ENCODE results near the gene SLC30A1. TPM values are rescaled to one million over a fixed set of nuclear protein-coding genes. Genes with fewer than 3 reads are reported as not detected.

Gene SLC30A1
- total and polyA plus RNA-seq, 7 experiments from 2014 or later, result 1.1 to 12.1 (median 8.4) TPM

- H3K4me3 Mint-ChIP-seq, result no peak overlapping the region
- ChIA-PET CTCF (no interaction called here), POLR2A (no interaction called here)
- no peak overlapping the region for H3K27ac ChIP-seq (ENCODE audit: low read depth, low read length)
- intact Hi-C loops (cut with micrococcal nuclease), result no loop called here
- no peak overlapping the region for H3K4me3 ChIP-seq (ENCODE audit: low read length)
- H3K9me3 Mint-ChIP-seq, result no peaks in the 10 kb centered on the region
- H3K27ac Mint-ChIP-seq, result no peak overlapping the region
- H3K27me3 ChIP-seq (ENCODE audit: control insufficient read depth in 2 of 2, insufficient read depth in 2 of 2, low read length in 2 of 2), result no peaks in the 10 kb centered on the region
- H3K4me1 Mint-ChIP-seq, result peaks cover 0 to 5% (median 0%) of the 10 kb centered on the region in 7 donors
- H3K4me1 ChIP-seq (ENCODE audit: control insufficient read depth in 2 of 2, insufficient read depth in 2 of 2, low read length in 2 of 2), result no peaks in the 10 kb centered on the region
- H3K27me3 Mint-ChIP-seq, result peaks cover 0 to 18% (median 0%) of the 10 kb centered on the region in 5 donors
- H3K36me3 Mint-ChIP-seq, result no peaks in the 10 kb centered on the region
- no peaks in the 10 kb centered on the region for H3K9me3 ChIP-seq (ENCODE audit: control insufficient read depth in 2 of 3, low read length in 3 of 3)
- DNase-seq (no peak), ATAC-seq (no peak)
- H3K36me3 ChIP-seq (ENCODE audit: control insufficient read depth in 2 of 3, insufficient read depth in 3 of 3, low read length in 3 of 3), result no peaks in the 10 kb centered on the region
Observed at GRCh38 chr1:211549092-211549711, 29.8 kb downstream of the SLC30A1 start.

GRCh38 chr1:211548321-211549091, 30.5 kb downstream of the SLC30A1 start:
- DNase-seq (peak in 1 of 9 donors; percentile 26), ATAC-seq (peak; percentile 34)
- Mint-ChIP-seq H3K4me3 (peak overlapping the region in 1 of 10 donors; percentile 33), H3K27me3 (peaks cover 0 to 12% (median 0%) of the 10 kb centered on the region in 5 donors), H3K9me3 (no peaks in the 10 kb centered on the region), H3K36me3 (no peaks in the 10 kb centered on the region), H3K27ac (no peak overlapping the region), H3K4me1 (peaks cover 0 to 5% (median 0%) of the 10 kb centered on the region in 7 donors)
- intact Hi-C loops (cut with micrococcal nuclease), result no loop called here
- Histone ChIP-seq H3K27ac (ENCODE audit: low read depth, low read length) (no peak overlapping the region), H3K9me3 (ENCODE audit: control insufficient read depth in 2 of 3, low read length in 3 of 3) (no peaks in the 10 kb centered on the region), H3K36me3 (ENCODE audit: control insufficient read depth in 2 of 3, insufficient read depth in 3 of 3, low read length in 3 of 3) (no peaks in the 10 kb centered on the region), H3K4me1 (ENCODE audit: control insufficient read depth in 2 of 2, insufficient read depth in 2 of 2, low read length in 2 of 2) (no peaks in the 10 kb centered on the region), H3K4me3 (ENCODE audit: low read length) (no peak overlapping the region), H3K27me3 (ENCODE audit: control insufficient read depth in 2 of 2, insufficient read depth in 2 of 2, low read length in 2 of 2) (no peaks in the 10 kb centered on the region)
- CTCF ChIA-PET, result no interaction called here
- POLR2A ChIA-PET, result no interaction called here

GRCh38 chr1:211547710-211548109, 31.3 kb downstream of the SLC30A1 start:
- ATAC-seq (no peak), DNase-seq (no peak)
- no peaks in the 10 kb centered on the region for H3K27me3 ChIP-seq (ENCODE audit: control insufficient read depth in 2 of 2, insufficient read depth in 2 of 2, low read length in 2 of 2)
- intact Hi-C loops (cut with micrococcal nuclease), result no loop called here
- no peaks in the 10 kb centered on the region for H3K4me1 ChIP-seq (ENCODE audit: control insufficient read depth in 2 of 2, insufficient read depth in 2 of 2, low read length in 2 of 2)
- no peak overlapping the region for H3K4me3 ChIP-seq (ENCODE audit: low read length)
- CTCF ChIA-PET, result no interaction called here
- no peak overlapping the region for H3K27ac ChIP-seq (ENCODE audit: low read depth, low read length)
- Mint-ChIP-seq H3K36me3 (no peaks in the 10 kb centered on the region), H3K27ac (no peak overlapping the region), H3K4me1 (peaks cover 0 to 5% (median 0%) of the 10 kb centered on the region in 7 donors), H3K4me3 (no peak overlapping the region), H3K9me3 (no peaks in the 10 kb centered on the region), H3K27me3 (peaks cover 0 to 9% (median 0%) of the 10 kb centered on the region in 5 donors)
- H3K9me3 ChIP-seq (ENCODE audit: control insufficient read depth in 2 of 3, low read length in 3 of 3), result no peaks in the 10 kb centered on the region
- POLR2A ChIA-PET, result no interaction called here
- no peaks in the 10 kb centered on the region for H3K36me3 ChIP-seq (ENCODE audit: control insufficient read depth in 2 of 3, insufficient read depth in 3 of 3, low read length in 3 of 3)

- CTCF ChIA-PET, result no interaction called here
Observed at GRCh38 chr1:211546543-211546942, 32.4 kb downstream of the SLC30A1 start.

GRCh38 chr1:211543025-211543424, 35.9 kb downstream of the SLC30A1 start:
- Mint-ChIP-seq H3K4me3 (no peak overlapping the region), H3K27ac (no peak overlapping the region), H3K4me1 (peaks cover 3 to 7% (median 5%) of the 10 kb centered on the region in 7 donors), H3K36me3 (peaks cover 0 to 10% (median 3%) of the 10 kb centered on the region in 5 donors), H3K9me3 (peaks cover 0 to 19% (median 7%) of the 10 kb centered on the region in 11 donors), H3K27me3 (peaks cover 0 to 9% (median 6%) of the 10 kb centered on the region in 5 donors)
- DNase-seq (no peak), ATAC-seq (no peak)
- Histone ChIP-seq H3K4me1 (ENCODE audit: control insufficient read depth in 2 of 2, insufficient read depth in 2 of 2, low read length in 2 of 2) (no peaks in the 10 kb centered on the region), H3K9me3 (ENCODE audit: control insufficient read depth in 2 of 3, low read length in 3 of 3) (peaks cover 0 to 8% (median 0%) of the 10 kb centered on the region in 3 experiments), H3K4me3 (ENCODE audit: low read length) (no peak overlapping the region), H3K27me3 (ENCODE audit: control insufficient read depth in 2 of 2, insufficient read depth in 2 of 2, low read length in 2 of 2) (no peaks in the 10 kb centered on the region), H3K27ac (ENCODE audit: low read depth, low read length) (no peak overlapping the region), H3K36me3 (ENCODE audit: control insufficient read depth in 2 of 3, insufficient read depth in 3 of 3, low read length in 3 of 3) (no peaks in the 10 kb centered on the region)
- ChIA-PET CTCF (no interaction called here), POLR2A (no interaction called here)
- intact Hi-C loops (cut with micrococcal nuclease), result no loop called here

More at GRCh38 chr1:211546543-211546942, 32.4 kb downstream of the SLC30A1 start:
- POLR2A ChIA-PET, result no interaction called here
- no peak overlapping the region for H3K27ac ChIP-seq (ENCODE audit: low read depth, low read length)
- H3K9me3 ChIP-seq (ENCODE audit: control insufficient read depth in 2 of 3, low read length in 3 of 3), result no peaks in the 10 kb centered on the region
- H3K4me1 Mint-ChIP-seq, result peaks cover 4 to 7% (median 5%) of the 10 kb centered on the region in 7 donors
- peaks cover 0 to 4% (median under 1%) of the 10 kb centered on the region in 11 donors for H3K9me3 Mint-ChIP-seq
- DNase-seq, result no peak
- peaks cover 0 to 2% (median 0%) of the 10 kb centered on the region in 5 donors for H3K36me3 Mint-ChIP-seq
- no peaks in the 10 kb centered on the region for H3K27me3 ChIP-seq (ENCODE audit: control insufficient read depth in 2 of 2, insufficient read depth in 2 of 2, low read length in 2 of 2)
- ATAC-seq, result no peak
- no peaks in the 10 kb centered on the region for H3K4me1 ChIP-seq (ENCODE audit: control insufficient read depth in 2 of 2, insufficient read depth in 2 of 2, low read length in 2 of 2)
- H3K4me3 Mint-ChIP-seq, result no peak overlapping the region
- H3K27ac Mint-ChIP-seq, result no peak overlapping the region
- intact Hi-C loops (cut with micrococcal nuclease), result no loop called here
- H3K4me3 ChIP-seq (ENCODE audit: low read length), result no peak overlapping the region
- H3K36me3 ChIP-seq (ENCODE audit: control insufficient read depth in 2 of 3, insufficient read depth in 3 of 3, low read length in 3 of 3), result no peaks in the 10 kb centered on the region
- peaks cover 0 to 5% (median 2%) of the 10 kb centered on the region in 5 donors for H3K27me3 Mint-ChIP-seq

DNA sequence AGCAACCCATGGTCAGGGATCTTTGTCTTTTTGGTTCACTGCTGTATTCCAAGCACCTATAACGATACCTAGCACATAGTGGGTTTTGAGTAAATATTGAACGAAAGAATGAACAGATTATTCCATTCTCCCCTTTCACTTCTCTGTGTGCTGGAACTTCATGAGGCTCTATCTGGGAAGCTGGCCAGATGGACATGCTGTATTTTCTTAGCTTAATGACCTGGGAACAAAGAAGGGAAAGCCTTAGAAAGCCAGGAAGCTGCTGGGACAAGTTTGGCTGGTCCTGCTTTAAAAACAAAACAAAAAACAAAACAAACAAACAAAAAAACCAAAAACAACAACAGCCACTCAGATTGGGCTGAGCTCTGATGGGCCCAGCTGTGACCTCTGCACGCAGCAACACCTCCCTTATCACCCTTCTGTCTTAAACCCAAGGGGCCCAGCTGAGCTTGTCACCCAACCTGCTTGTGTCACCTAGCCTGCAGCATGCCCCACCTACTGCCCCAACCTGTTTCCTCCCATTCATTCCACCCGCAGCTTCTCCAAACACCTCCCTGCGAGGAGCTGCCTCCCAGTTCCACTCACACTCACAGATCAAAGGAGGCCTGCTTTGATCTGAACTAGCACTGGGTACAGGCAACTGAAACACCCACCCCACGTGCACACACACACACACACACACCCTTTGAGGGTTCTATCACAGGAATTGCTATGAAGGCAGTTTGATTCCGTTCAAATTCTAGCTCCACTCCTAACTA, 37.1 kb downstream of the SLC30A1 start:
- Mint-ChIP-seq H3K27me3 (peaks cover 0 to 9% (median 6%) of the 10 kb centered on the region in 5 donors), H3K9me3 (peaks cover 0 to 19% (median 7%) of the 10 kb centered on the region in 11 donors), H3K36me3 (peaks cover 0 to 10% (median 3%) of the 10 kb centered on the region in 5 donors), H3K27ac (no peak overlapping the region), H3K4me1 (peaks cover 4 to 7% (median 5%) of the 10 kb centered on the region in 7 donors), H3K4me3 (peak overlapping the region in 1 of 10 donors; percentile 3)
- Histone ChIP-seq H3K4me3 (ENCODE audit: low read length) (no peak overlapping the region), H3K9me3 (ENCODE audit: control insufficient read depth in 2 of 3, low read length in 3 of 3) (peaks cover 0 to 8% (median 0%) of the 10 kb centered on the region in 3 experiments), H3K36me3 (ENCODE audit: control insufficient read depth in 2 of 3, insufficient read depth in 3 of 3, low read length in 3 of 3) (no peaks in the 10 kb centered on the region), H3K27me3 (ENCODE audit: control insufficient read depth in 2 of 2, insufficient read depth in 2 of 2, low read length in 2 of 2) (no peaks in the 10 kb centered on the region), H3K4me1 (ENCODE audit: control insufficient read depth in 2 of 2, insufficient read depth in 2 of 2, low read length in 2 of 2) (no peaks in the 10 kb centered on the region), H3K27ac (ENCODE audit: low read depth, low read length) (no peak overlapping the region)
- ChIA-PET CTCF (no interaction called here), POLR2A (interaction anchor here (0.6 kb wide), 1 partner anchor 82 kb away, joined by 3 read pairs; no protein-coding TSS in a partner anchor)
- ATAC-seq (no peak), DNase-seq (no peak)
- intact Hi-C loops (cut with micrococcal nuclease), result no loop called here

Data from naive thymus-derived CD4-positive, alpha-beta T cell (primary cell).